HL-60/S4 treated with phorbol 12-myristate 13-acetate at 8.2 ng/mL for 4 days and 3 days (cell line): ENCODE data around the gene STAT5B.
"Not testable (repeated sequence)": the region's sequence is repeated elsewhere in the genome, so short reads cannot be mapped to it uniquely, and the experiment has no call there.

ENCODE experiments used
- in situ Hi-C: fragments of 300-500 bp; cut with MboI; formaldehyde crosslinking; loops from 2 replicates; pipeline ENCODE4 v1.15.0; 2022; ENCODE audit warnings: low sequenced_read_pairs

The STAT5B gene

DNA sequence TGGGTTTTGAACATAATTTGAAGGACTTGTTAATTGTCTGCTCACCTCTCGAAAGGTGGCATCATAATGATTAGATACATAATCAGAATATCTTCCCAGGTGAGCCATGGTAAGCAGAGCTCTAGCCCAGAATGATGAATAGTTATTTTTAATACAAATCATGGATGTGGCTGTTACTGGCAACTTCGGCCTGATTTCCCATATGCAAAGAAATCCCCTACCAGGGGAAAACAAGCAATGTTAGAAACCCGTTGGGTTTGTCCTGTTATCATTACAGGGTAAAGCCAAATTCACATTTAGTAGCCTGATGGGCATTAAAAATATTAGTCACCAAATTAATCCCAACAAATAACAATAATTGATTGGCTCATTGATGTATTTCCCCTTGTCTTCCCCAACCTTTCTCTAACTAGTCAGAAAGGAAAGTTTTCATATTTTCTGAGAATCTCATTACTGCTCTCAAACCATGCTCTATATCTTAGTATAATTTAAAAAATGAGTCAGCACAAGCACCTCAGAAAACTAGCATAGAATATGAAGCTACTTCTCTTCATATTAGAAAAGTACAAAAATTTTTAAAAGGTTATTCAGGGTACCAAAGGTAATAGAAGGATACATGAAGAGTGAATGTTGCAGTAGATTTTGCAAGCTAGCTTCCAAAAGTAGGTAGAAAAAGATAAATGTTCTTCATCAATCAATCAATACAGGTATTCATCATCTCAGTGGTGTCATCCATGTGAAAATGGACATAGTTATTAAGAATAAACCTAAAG is 5.0 kb downstream of the STAT5B start:
- in situ Hi-C loops: no loop called here

DNA sequence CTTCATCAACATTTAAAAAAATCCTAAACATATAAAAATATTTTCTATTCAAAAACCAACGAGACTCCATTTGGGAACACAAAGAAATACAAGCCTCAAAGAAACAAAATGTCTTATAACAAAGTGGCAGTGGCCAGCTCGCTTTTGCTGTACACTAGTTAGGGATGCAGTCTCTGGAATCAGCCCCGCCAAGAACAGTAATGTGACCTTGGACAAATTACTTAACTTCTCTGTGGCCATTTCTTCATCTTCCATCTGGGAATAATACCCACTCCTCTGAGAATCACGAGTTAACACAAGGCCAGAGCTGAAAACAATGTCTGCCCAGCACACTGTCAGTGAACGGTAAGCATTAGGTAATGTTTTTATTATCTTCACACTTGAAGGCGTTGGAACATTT is 5.6 kb downstream of the STAT5B start:
- in situ Hi-C loops: no loop called here

GRCh38 chr17:42270170-42270535 is 6.0 kb downstream of the STAT5B start:
- in situ Hi-C loops: no loop called here

DNA sequence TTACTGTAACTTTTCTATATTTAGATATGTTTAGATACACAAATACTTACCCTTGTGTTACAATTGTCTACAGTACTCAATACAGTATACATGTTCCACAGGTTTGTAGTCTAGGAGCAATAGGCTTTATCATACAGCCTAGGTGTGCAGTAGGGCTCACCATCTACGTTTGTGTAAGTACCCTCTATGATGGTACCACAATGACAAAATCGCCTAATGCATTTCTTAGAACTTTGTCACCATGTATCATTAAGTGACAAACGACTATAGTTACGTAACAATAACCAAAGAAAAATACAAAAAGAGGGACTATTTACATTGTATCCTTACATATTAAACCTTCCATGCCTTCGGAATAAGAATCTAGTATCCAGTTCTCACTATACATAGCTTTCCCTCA is 8.0 kb downstream of the STAT5B start:
- in situ Hi-C loops: no loop called here

- in situ Hi-C loops: no loop called here
Measured at GRCh38 chr17:42266918-42267766, 9.0 kb downstream of the STAT5B start.

DNA sequence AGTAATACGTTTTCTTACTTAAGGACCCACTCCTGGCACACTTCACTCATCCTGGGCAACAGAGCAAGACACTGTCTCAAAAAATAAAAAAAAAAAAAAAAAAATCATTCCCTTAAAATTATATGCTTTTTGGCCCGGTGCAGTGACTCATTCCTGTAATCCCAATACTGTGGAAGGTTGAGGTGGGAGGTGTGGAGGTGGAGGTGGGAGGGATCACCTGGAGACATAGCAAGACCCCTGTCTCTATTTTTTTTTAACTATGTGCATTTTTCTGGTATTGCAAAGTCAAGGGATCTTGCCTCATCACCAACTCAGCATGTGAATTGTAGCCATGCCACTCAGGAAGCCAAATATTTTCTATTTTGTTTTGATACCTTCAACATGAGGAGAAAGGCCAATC is 9.7 kb downstream of the STAT5B start:
- in situ Hi-C loops: no loop called here

GRCh38 chr17:42264366-42264765 is 11.8 kb downstream of the STAT5B start:
- in situ Hi-C loops: not testable (repeated sequence)

DNA sequence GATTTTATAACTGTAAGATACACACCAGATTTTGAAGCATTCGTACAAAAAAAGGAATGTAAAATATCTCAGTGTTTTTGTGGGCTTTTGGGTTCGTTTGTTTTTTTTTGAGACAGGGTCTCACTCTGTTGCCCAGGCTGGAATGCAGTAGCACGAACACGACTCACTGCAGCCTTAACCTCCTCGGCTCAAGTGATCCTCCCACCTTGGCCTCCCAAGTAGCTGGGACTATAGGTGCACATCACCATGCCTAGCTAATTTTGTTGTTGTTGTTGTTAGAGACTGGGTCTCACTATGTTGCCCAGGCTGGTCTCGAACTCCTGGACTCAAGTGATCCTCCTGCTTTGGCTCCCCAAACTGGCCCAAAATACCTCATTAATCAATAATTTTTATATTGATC is 15.9 kb downstream of the STAT5B start:
- in situ Hi-C loops: no loop called here

GRCh38 chr17:42255445-42255844 is 20.7 kb downstream of the STAT5B start:
- in situ Hi-C loops: no loop called here

DNA sequence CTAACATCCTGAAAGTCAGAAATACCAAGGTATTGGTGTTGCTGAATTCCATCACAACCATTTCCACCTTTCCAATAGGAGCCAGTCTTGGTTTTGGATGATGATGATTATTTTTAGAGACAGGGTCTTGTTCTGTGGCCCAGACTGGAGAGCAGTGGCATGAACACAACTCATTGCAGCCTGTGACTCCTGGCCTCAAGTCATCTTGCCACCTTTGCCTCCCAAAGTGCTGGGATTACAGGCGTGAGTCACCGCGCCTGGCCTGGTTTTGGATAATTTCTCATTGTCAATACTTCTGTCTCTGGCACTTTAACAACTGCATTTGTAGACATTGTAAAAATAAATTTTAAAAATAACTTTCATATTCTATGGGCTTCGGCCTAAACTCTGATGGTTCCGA is 22.6 kb downstream of the STAT5B start:
- in situ Hi-C loops: no loop called here

GRCh38 chr17:42252597-42253550 is 23.3 kb downstream of the STAT5B start:
- in situ Hi-C loops: no loop called here

GRCh38 chr17:42251115-42251514 is 25.1 kb downstream of the STAT5B start:
- in situ Hi-C loops: no loop called here

DNA sequence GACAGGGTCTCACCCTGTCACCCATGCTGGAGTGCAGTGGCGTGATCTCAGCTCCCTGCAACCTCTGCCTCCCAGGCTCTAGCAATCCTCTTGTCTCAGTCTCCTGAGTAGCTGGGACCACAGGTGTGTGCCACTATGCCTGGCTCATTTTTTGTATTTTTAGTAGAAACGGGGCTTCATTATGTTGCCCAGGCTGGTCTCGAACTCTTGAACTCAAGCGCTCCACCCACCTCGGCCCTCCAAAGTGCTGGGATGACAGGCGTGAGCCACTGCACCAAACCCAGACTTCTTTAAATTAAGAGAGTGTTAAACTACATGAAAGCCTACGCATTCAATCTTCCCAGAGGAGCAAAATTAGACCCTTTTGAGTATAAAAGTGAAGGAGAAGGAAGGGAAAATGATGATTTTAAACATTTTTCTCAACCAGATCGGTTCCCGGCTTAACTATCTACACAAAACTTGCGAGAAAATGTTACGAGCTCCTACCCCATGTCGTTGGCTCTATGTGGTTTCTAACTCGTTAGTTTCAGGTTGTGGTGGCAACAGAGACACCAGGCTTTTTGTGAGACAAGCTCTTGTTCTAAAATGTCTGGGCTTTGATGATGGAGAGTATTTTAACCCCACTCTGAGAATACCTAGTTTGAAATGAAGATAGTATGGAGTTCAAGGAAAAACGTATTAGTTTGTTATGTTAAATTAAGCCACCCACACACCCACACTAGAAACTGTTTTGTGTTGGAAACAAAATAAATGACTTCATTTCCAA is 26.3 kb downstream of the STAT5B start:
- in situ Hi-C loops: no loop called here

GRCh38 chr17:42248351-42249179 is 27.6 kb downstream of the STAT5B start:
- in situ Hi-C loops: no loop called here

DNA sequence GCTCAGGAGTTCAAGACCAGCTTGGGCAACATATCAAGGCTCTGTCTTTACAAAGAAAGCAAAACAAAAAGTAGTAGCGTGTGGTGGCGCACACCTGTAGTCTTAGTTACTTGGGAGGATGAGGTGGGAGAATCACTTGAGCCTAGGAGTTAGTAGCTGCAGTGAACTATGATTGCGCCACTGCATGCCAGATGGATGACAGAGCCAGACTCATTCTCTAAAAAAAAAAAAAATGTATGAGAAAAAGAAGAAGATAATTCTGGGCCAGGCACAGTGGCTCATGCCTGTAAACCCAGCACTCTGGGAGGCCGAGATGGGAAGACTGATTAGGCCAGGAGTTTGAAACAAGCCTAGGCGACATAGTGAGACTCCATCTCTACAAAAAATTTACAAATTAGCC is 28.5 kb downstream of the STAT5B start:
- in situ Hi-C loops: no loop called here

- in situ Hi-C loops: no loop called here
Measured at GRCh38 chr17:42246515-42246914, 29.7 kb downstream of the STAT5B start.

- in situ Hi-C loops: not testable (repeated sequence)
Measured at GRCh38 chr17:42245183-42245582, 31.0 kb downstream of the STAT5B start.

DNA sequence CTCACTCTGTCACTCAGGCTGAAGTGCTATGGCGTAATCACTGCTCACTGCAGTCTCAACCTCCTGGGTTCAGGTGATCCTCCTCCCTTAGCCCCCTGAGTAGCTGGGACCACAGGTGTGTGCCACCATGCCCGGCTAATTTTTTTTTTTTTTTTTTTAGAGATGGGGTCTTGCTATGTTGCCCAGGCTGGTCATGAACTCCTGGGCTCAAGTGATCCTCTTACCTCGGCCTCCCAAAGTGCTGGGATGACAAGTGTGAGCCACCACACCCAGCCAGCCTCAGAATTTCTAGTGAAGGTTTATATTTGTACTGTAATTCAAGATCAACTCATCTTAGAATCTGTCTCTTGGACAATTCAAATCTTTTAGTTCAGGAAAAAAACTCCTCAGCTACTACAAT is 32.1 kb downstream of the STAT5B start:
- in situ Hi-C loops: not testable (repeated sequence)

GRCh38 chr17:42243493-42243982 is 32.7 kb downstream of the STAT5B start:
- in situ Hi-C loops: no loop called here
